GM12891 (cell line): ENCODE results near the gene KRTAP5-6.

Source experiments
- PAX5 ChIP-seq: IDR thresholded peaks from 2 replicates; pipeline ENCODE4 v1.6.1; 2011; ENCODE audit warnings: low read length, moderate library complexity, mild to moderate bottlenecking; ENCODE audit not compliant: insufficient read depth, severe bottlenecking
- POLR2A ChIP-seq: IDR thresholded peaks from 2 replicates; pipeline ENCODE4 v1.6.1; 2011; ENCODE audit warnings: low read depth, low read length, control low read depth
- POLR2AphosphoS5 ChIP-seq: IDR thresholded peaks from 2 replicates; pipeline ENCODE4 v1.6.1; 2011; ENCODE audit warnings: low read depth, low read length, control low read depth
- SPI1 ChIP-seq: IDR thresholded peaks from 2 replicates; pipeline ENCODE4 v1.6.1; 2011; ENCODE audit warnings: low read depth, low read length, control low read depth
- TAF1 ChIP-seq: IDR thresholded peaks from 2 replicates; pipeline ENCODE4 v1.6.1; 2011; ENCODE audit warnings: low read depth, low read length, control low read depth

DNA sequence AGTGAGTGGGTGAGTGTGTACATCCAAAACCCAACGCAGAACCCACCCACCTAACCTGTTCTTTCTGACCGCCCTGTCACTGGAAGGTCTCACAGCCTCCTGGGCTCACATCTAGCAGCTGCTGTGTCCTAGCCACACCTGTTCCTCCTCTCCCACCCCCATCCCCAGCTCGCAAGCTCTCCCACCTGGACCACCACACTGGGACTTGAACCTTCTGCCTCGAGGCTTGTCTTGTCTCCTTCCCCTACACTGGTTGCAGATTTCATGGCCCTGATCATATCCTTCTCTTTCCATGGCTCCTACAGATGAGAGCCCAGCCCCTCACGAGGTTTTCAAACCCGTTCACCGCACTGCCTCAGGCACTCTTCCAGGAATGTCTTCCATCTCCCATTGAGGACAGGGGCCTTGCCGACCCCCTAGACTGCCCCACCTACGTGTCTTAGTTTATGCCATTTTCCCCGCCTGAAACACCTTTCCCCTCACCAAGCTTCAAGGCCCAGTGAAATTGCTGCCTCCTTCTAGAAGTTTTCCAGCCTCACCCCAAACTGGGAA is 46.7 kb downstream of the KRTAP5-6 start:
- TF ChIP-seq POLR2A: no peak
- no peak for TF ChIP-seq POLR2AphosphoS5
- TF ChIP-seq TAF1: no peak
- TF ChIP-seq PAX5: no peak
- TF ChIP-seq SPI1: no peak
